HepG2 (cell line): ENCODE measurements around the gene WEE1. TPM values are rescaled to one million over a fixed set of nuclear protein-coding genes. Genes with fewer than 3 reads are reported as not detected.

ENCODE experiments used
- ATF7 ChIP-seq, 2 experiments: fragments of 450-650 bp in 1 of 2; sonication (generic) in 1 of 2; formaldehyde crosslinking in 1 of 2; IDR thresholded peaks; 2 replicates each; pipeline versions ENCODE4 v1.4.0 to v1.6.1; 2016 to 2020; ENCODE audit warnings: antibody characterized with exemption in 1 of 2, mild to moderate bottlenecking in 1 of 2, missing genetic modification reagents in 1 of 2
- BCLAF1 ChIP-seq: fragments of 450-650 bp; IDR thresholded peaks from 2 replicates; pipeline ENCODE4 v1.6.1; 2017; ENCODE audit warnings: mild to moderate bottlenecking
- BRCA1 ChIP-seq: sonication (generic); formaldehyde crosslinking; IDR thresholded peaks from 2 replicates; pipeline ENCODE4 v1.4.0; 2020; ENCODE audit warnings: missing genetic modification reagents
- GLI4 ChIP-seq: sonication (generic); formaldehyde crosslinking; IDR thresholded peaks from 2 replicates; pipeline ENCODE4 v1.5.1; 2020; ENCODE audit warnings: missing genetic modification reagents, mild to moderate bottlenecking, moderate library complexity, borderline replicate concordance
- HDAC6 ChIP-seq: fragments of 200-600 bp; sonication (generic); IDR thresholded peaks from 2 replicates; pipeline ENCODE4 v1.7.0; 2017; ENCODE audit warnings: mild to moderate bottlenecking, antibody characterized with exemption, low read length, low read depth
- MED13 ChIP-seq: sonication (generic); formaldehyde crosslinking; IDR thresholded peaks from 2 replicates; pipeline ENCODE4 v1.5.0; 2020; ENCODE audit warnings: missing genetic modification reagents
- MTA1 ChIP-seq: sonication (generic); formaldehyde crosslinking; IDR thresholded peaks from 2 replicates; pipeline ENCODE4 v1.4.0; 2020; ENCODE audit warnings: missing genetic modification reagents, mild to moderate bottlenecking, borderline replicate concordance
- MTA3 ChIP-seq: sonication (generic); formaldehyde crosslinking; IDR thresholded peaks from 2 replicates; pipeline ENCODE4 v1.4.0; 2020; ENCODE audit warnings: missing genetic modification reagents
- NR2F2 ChIP-seq: IDR thresholded peaks from 2 replicates; pipeline ENCODE4 v1.6.1; 2012; ENCODE audit warnings: low read depth, inconsistent platforms, borderline replicate concordance
- PTBP1 ChIP-seq: fragments of 200-400 bp; formaldehyde crosslinking; IDR thresholded peaks from 2 replicates; pipeline ENCODE4 v1.6.1; 2018; ENCODE audit warnings: low read length, low read depth; ENCODE audit not compliant: poor library complexity, severe bottlenecking
- SIX1 ChIP-seq: sonication (generic); formaldehyde crosslinking; IDR thresholded peaks from 2 replicates; pipeline ENCODE4 v1.4.0; 2020; ENCODE audit warnings: missing genetic modification reagents, borderline replicate concordance
- ZBTB10 ChIP-seq: sonication (generic); formaldehyde crosslinking; IDR thresholded peaks from 2 replicates; pipeline ENCODE4 v1.4.0; 2020; ENCODE audit warnings: missing genetic modification reagents, borderline replicate concordance
- ZC3H4 ChIP-seq: sonication (generic); formaldehyde crosslinking; IDR thresholded peaks from 2 replicates; pipeline ENCODE4 v1.4.0; 2020; ENCODE audit warnings: missing genetic modification reagents, borderline replicate concordance
- ZFP41 ChIP-seq: sonication (generic); formaldehyde crosslinking; IDR thresholded peaks from 2 replicates; pipeline ENCODE4 v1.4.0; 2020; ENCODE audit warnings: mild to moderate bottlenecking, missing genetic modification reagents, borderline replicate concordance
- ZFP90 ChIP-seq: sonication (generic); formaldehyde crosslinking; IDR thresholded peaks from 2 replicates; pipeline ENCODE4 v1.8.0; 2022; ENCODE audit warnings: missing genetic modification reagents, mild to moderate bottlenecking, inconsistent platforms, borderline replicate concordance
- ZNF160 ChIP-seq: sonication (generic); formaldehyde crosslinking; IDR thresholded peaks from 2 replicates; pipeline ENCODE4 v1.8.0; 2022; ENCODE audit warnings: mild to moderate bottlenecking, inconsistent platforms, missing genetic modification reagents
- ZNF24 ChIP-seq: fragments of 450-650 bp; IDR thresholded peaks from 2 replicates; pipeline ENCODE4 v1.6.1; 2017; ENCODE audit warnings: antibody characterized with exemption, mild to moderate bottlenecking
- ZNF737 ChIP-seq: sonication (generic); formaldehyde crosslinking; IDR thresholded peaks from 2 replicates; pipeline ENCODE4 v1.5.0; 2020; ENCODE audit warnings: missing genetic modification reagents, mild to moderate bottlenecking, borderline replicate concordance
- polyA plus RNA-seq, 8 experiments: library from polyadenylated mRNA; depleted of rRNA in 3 of 8; stranded (reverse) in 7 of 8; unstranded in 1 of 8; fragments of >200 nt; fragmentation: Illumina TruSeq in 4 of 8; extraction: Trizol in 4 of 8; gene quantifications; 2 replicates each; pipeline versions ENCODE4 v1.2.1 to v1.2.3, GENCODE V29; 2011 to 2016; ENCODE audit warnings: low read depth in 4 of 8, missing spikeins in 1 of 8, mixed read lengths in 1 of 8; ENCODE audit not compliant: insufficient read depth in 1 of 8
- total RNA-seq, 5 experiments: library from RNA; depleted of rRNA; stranded (reverse); fragments of >200 nt; fragmentation: Illumina TruSeq; extraction: Trizol; gene quantifications; 2 replicates each; pipeline ENCODE4 v1.2.3, GENCODE V29; 2016; ENCODE audit warnings: low read depth in 1 of 5
- TF ChIP-seq, protein P1 (sequence below): sonication (generic); formaldehyde crosslinking; IDR thresholded peaks from 2 replicates; pipeline ENCODE4 v1.5.1; 2020; ENCODE audit warnings: missing genetic modification reagents, mild to moderate bottlenecking, borderline replicate concordance
- TF ChIP-seq, protein P2 (sequence below): sonication (generic); formaldehyde crosslinking; IDR thresholded peaks from 2 replicates; pipeline ENCODE4 v1.4.0; 2020; ENCODE audit warnings: missing genetic modification reagents
- TF ChIP-seq, protein P3 (sequence below): sonication (generic); formaldehyde crosslinking; IDR thresholded peaks from 2 replicates; pipeline ENCODE4 v1.5.0; 2020; ENCODE audit warnings: missing genetic modification reagents

Gene WEE1
- total and polyA plus RNA-seq, 2 of the 13 experiments (the other 11 are each of a cell fraction or from before 2014, with no cell fraction given) = 31.4 to 63.7 TPM

DNA sequence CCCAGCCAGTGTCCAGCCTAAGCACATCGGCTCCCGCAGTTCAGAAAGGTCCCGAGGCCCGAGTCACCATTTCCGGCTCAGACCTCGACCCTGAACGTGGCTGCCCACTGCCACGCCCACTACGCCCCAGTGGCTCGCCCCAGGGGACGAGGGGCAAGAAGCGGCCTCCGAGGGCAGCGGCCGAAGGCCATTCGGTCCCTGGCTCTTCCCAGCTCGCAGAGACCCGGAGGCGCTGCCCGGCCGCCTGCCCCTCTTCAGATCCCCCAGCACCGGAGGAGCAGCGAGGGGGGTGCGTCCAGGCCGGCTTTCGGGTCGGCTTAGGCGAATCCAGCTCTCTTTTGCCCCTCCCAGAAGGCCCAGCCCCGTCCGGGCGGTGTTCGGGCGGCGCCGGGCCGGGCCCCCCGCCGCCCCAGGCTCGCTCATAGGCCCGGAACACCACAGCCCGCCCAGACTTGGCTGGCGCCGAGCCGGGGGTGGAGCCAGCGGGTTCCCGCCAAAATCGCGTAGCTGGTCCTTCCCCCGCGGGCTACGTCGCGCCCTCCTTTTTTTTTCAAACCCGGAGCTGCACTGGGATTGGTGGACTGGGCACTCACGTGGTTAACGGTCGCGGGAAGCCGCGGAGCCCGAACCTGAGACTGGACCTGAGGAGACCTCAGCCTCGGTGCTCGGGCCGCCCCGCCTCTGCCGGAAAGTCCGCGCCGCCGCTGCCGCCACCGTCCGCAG lies at the start of gene WEE1 (continued):
- TF ChIP-seq BCLAF1 = no peak
- TF ChIP-seq SIX1 (CRISPR knock-in tag) = 0 out of 2 replicates have a peak, but pooled peaks have one; percentile 11
- TF ChIP-seq BRCA1 (CRISPR knock-in tag) = peak; percentile 59; the same call in 1 of the 2 replicates
- no peak for TF ChIP-seq ZNF737
- peak; percentile 90 for TF ChIP-seq MED13 (CRISPR knock-in tag)
- TF ChIP-seq, protein P1, sequence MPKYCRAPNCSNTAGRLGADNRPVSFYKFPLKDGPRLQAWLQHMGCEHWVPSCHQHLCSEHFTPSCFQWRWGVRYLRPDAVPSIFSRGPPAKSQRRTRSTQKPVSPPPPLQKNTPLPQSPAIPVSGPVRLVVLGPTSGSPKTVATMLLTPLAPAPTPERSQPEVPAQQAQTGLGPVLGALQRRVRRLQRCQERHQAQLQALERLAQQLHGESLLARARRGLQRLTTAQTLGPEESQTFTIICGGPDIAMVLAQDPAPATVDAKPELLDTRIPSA = no peak
- TF ChIP-seq MTA1 (CRISPR knock-in tag) = peak; percentile 62; the same call in 1 of the 2 replicates
- no peak for TF ChIP-seq ZNF24
- TF ChIP-seq ZBTB10 (CRISPR knock-in tag) = no peak
- peak; percentile 58; the same call in 1 of the 2 replicates for TF ChIP-seq ZNF160 (CRISPR knock-in tag)
- no peak for TF ChIP-seq GLI4 (CRISPR knock-in tag)
- peak; percentile 95; the same call in 1 of the 2 replicates for TF ChIP-seq ZFP90 (CRISPR knock-in tag)
- no peak for TF ChIP-seq ATF7 (IDR thresholded peaks at IDR 0.05)
- no peak; the same call in 1 of the 2 replicates for TF ChIP-seq ATF7 (CRISPR knock-in tag; IDR thresholded peaks at IDR 0.05)
- no peak for TF ChIP-seq MTA3 (CRISPR knock-in tag)
- TF ChIP-seq ZC3H4 (CRISPR knock-in tag) = no peak
- TF ChIP-seq, protein P2, sequence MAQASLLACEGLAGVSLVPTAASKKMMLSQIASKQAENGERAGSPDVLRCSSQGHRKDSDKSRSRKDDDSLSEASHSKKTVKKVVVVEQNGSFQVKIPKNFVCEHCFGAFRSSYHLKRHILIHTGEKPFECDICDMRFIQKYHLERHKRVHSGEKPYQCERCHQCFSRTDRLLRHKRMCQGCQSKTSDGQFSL (CRISPR knock-in tag) = 0 out of 2 replicates have a peak, but pooled peaks have one; percentile 23
- TF ChIP-seq ZFP41 (CRISPR knock-in tag) = no peak
- TF ChIP-seq, protein P3, sequence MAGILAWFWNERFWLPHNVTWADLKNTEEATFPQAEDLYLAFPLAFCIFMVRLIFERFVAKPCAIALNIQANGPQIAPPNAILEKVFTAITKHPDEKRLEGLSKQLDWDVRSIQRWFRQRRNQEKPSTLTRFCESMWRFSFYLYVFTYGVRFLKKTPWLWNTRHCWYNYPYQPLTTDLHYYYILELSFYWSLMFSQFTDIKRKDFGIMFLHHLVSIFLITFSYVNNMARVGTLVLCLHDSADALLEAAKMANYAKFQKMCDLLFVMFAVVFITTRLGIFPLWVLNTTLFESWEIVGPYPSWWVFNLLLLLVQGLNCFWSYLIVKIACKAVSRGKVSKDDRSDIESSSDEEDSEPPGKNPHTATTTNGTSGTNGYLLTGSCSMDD = no peak
- no peak for TF ChIP-seq HDAC6
- TF ChIP-seq PTBP1 = no peak
- no peak; the same call in 1 of the 2 replicates for TF ChIP-seq NR2F2
